Measurements from ENCODE around the gene ARHGAP22. TPM values are rescaled to one million over a fixed set of nuclear protein-coding genes. Genes with fewer than 3 reads are reported as not detected.

The ARHGAP22 gene
- total and polyA plus RNA-seq, 4 donors, result 0.23 to 2.3 (median 0.54) TPM

DNA sequence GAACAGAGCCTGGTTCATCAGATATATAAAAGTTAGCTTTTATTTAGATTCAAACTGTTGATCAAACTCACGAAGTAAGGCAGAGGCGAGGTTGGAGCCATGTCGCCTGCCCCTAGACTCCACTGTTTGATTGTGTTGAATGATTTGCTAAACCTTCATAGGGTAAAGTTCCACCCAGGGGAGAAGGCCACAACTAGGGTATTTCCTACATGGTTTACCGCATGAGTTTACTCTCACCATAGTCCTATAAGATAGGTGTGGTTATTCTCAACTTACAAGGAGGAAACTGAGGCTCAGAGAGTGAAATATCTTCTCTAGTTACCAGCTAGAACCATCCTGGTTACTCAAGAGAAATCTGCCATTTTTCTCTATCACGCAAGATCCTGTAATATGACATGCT lies 31.8 kb downstream of the ARHGAP22 start:
- Histone ChIP-seq H3K4me1 (ENCODE audit: control insufficient read depth in 4 of 4, insufficient read depth in 4 of 4, low read length in 3 of 4) (no peaks in the 10 kb centered on the region), H3K9ac (ENCODE audit: low read depth in 1 of 2, low read length in 2 of 2) (no peak overlapping the region), H3K27ac (ENCODE audit: low read depth in 1 of 2, low read length in 2 of 2) (no peak overlapping the region), H3K36me3 (ENCODE audit: control insufficient read depth in 4 of 4, insufficient read depth in 3 of 4, low read depth in 1 of 4, low read length in 3 of 4) (no peaks in the 10 kb centered on the region), H3K4me3 (ENCODE audit: low read depth in 1 of 3, low read length in 3 of 3) (no peak overlapping the region), H3K27me3 (ENCODE audit: control insufficient read depth in 4 of 4, insufficient read depth in 4 of 4, low read length in 3 of 4) (no peaks in the 10 kb centered on the region), H3K9me3 (ENCODE audit: control insufficient read depth in 4 of 4, low read length in 3 of 4) (no peaks in the 10 kb centered on the region)
- no peak for TF ChIP-seq JUND (IDR thresholded peaks at IDR 0.05)
- no peak for TF ChIP-seq NR2F2 (IDR thresholded peaks at IDR 0.05)
- TF ChIP-seq FOXA1 (IDR thresholded peaks at IDR 0.05), result no peak
- TF ChIP-seq, protein P1, sequence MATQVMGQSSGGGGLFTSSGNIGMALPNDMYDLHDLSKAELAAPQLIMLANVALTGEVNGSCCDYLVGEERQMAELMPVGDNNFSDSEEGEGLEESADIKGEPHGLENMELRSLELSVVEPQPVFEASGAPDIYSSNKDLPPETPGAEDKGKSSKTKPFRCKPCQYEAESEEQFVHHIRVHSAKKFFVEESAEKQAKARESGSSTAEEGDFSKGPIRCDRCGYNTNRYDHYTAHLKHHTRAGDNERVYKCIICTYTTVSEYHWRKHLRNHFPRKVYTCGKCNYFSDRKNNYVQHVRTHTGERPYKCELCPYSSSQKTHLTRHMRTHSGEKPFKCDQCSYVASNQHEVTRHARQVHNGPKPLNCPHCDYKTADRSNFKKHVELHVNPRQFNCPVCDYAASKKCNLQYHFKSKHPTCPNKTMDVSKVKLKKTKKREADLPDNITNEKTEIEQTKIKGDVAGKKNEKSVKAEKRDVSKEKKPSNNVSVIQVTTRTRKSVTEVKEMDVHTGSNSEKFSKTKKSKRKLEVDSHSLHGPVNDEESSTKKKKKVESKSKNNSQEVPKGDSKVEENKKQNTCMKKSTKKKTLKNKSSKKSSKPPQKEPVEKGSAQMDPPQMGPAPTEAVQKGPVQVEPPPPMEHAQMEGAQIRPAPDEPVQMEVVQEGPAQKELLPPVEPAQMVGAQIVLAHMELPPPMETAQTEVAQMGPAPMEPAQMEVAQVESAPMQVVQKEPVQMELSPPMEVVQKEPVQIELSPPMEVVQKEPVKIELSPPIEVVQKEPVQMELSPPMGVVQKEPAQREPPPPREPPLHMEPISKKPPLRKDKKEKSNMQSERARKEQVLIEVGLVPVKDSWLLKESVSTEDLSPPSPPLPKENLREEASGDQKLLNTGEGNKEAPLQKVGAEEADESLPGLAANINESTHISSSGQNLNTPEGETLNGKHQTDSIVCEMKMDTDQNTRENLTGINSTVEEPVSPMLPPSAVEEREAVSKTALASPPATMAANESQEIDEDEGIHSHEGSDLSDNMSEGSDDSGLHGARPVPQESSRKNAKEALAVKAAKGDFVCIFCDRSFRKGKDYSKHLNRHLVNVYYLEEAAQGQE (IDR thresholded peaks at IDR 0.05), result no peak
- TF ChIP-seq FOXA2 (IDR thresholded peaks at IDR 0.05), result no peak
- TF ChIP-seq TAF1 (conservative IDR thresholded peaks at IDR 0.05), result no peak
- TF ChIP-seq HNF4A (conservative IDR thresholded peaks at IDR 0.05), result no peak
- TF ChIP-seq, protein P2, sequence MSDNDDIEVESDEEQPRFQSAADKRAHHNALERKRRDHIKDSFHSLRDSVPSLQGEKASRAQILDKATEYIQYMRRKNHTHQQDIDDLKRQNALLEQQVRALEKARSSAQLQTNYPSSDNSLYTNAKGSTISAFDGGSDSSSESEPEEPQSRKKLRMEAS (IDR thresholded peaks at IDR 0.05), result no peak
- no peak for TF ChIP-seq SP1 (IDR thresholded peaks at IDR 0.05)
- TF ChIP-seq YY1 (IDR thresholded peaks at IDR 0.05), result no peak
- TF ChIP-seq EGR1 (IDR thresholded peaks at IDR 0.05; ENCODE audit: low read depth in 2 of 2), result no peak
- TF ChIP-seq HNF4G (IDR thresholded peaks at IDR 0.05), result no peak
- no peak for TF ChIP-seq RAD21 (IDR thresholded peaks at IDR 0.05)
- WGBS, result 95% methylated on average over 5 of the region's 5 CpGs
- DNase-seq (ENCODE audit: low spot score), result no peak

DNA sequence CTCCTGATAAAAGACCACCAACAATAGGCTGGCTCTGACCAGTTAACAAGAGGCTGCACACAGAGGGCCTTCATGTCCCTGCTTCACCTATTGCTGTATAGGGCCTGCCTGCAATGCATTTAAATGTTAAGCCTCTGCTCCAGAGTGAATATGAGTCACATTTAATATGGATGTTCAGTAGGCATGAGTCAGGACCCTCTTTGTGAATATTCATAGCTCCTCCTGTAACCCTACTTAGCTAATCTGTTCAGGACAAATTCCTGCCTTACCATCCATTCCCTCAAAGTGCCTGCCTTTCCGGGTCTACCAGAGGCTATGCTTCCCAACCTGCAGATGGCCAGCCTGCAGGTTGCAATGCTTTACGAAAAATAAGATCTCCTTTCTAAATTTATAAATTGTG lies 32.5 kb downstream of the ARHGAP22 start:
- no peak for DNase-seq (ENCODE audit: low spot score)
- TF ChIP-seq RXRA (IDR thresholded peaks at IDR 0.05) (no peak), NR2F2 (IDR thresholded peaks at IDR 0.05) (no peak), SP1 (IDR thresholded peaks at IDR 0.05) (no peak), HNF4A (conservative IDR thresholded peaks at IDR 0.05) (no peak), TAF1 (conservative IDR thresholded peaks at IDR 0.05) (no peak)
- H3K36me3 ChIP-seq (ENCODE audit: control insufficient read depth in 4 of 4, insufficient read depth in 3 of 4, low read depth in 1 of 4, low read length in 3 of 4), result no peaks in the 10 kb centered on the region
- no peak overlapping the region for H3K9ac ChIP-seq (ENCODE audit: low read depth in 1 of 2, low read length in 2 of 2)
- 92% methylated on average over 2 of the region's 2 CpGs for WGBS
- H3K9me3 ChIP-seq (ENCODE audit: control insufficient read depth in 4 of 4, low read length in 3 of 4), result no peaks in the 10 kb centered on the region
- H3K4me1 ChIP-seq (ENCODE audit: control insufficient read depth in 4 of 4, insufficient read depth in 4 of 4, low read length in 3 of 4), result no peaks in the 10 kb centered on the region
- no peak overlapping the region for H3K4me3 ChIP-seq (ENCODE audit: low read depth in 1 of 3, low read length in 3 of 3)
- no peak overlapping the region for H3K27ac ChIP-seq (ENCODE audit: low read depth in 1 of 2, low read length in 2 of 2)
- no peaks in the 10 kb centered on the region for H3K27me3 ChIP-seq (ENCODE audit: control insufficient read depth in 4 of 4, insufficient read depth in 4 of 4, low read length in 3 of 4)

DNA sequence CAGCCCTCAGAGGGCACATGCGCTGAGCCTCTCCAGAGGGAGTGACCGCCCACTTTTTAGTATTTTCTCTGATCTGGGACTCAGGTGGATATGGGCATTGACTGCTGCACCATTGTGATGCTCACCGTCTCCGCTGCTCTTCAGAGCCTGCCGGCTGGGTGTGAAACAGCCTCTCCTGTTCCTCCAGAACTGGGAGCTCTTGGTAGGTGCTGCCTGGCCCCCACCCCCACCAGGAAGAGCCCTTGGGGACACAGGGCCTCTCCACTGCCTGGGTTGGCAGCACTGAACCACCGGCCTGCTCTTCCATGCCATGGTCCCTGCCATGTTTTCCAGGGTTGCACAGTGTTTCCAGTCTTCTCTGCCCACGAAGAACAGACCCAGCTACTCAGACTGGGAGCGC lies 36.3 kb downstream of the ARHGAP22 start:
- no peak for DNase-seq (ENCODE audit: low spot score)
- Histone ChIP-seq H3K36me3 (ENCODE audit: control insufficient read depth in 4 of 4, insufficient read depth in 3 of 4, low read depth in 1 of 4, low read length in 3 of 4) (no peaks in the 10 kb centered on the region), H3K27ac (ENCODE audit: low read depth in 1 of 2, low read length in 2 of 2) (no peak overlapping the region), H3K4me1 (ENCODE audit: control insufficient read depth in 4 of 4, insufficient read depth in 4 of 4, low read length in 3 of 4) (no peaks in the 10 kb centered on the region), H3K9me3 (ENCODE audit: control insufficient read depth in 4 of 4, low read length in 3 of 4) (no peaks in the 10 kb centered on the region), H3K9ac (ENCODE audit: low read depth in 1 of 2, low read length in 2 of 2) (no peak overlapping the region), H3K27me3 (ENCODE audit: control insufficient read depth in 4 of 4, insufficient read depth in 4 of 4, low read length in 3 of 4) (no peaks in the 10 kb centered on the region), H3K4me3 (ENCODE audit: low read depth in 1 of 3, low read length in 3 of 3) (no peak overlapping the region)
- 94% methylated on average over 8 of the region's 8 CpGs for WGBS
- TF ChIP-seq GABPA (IDR thresholded peaks at IDR 0.05 in 1 of 2, conservative IDR thresholded peaks at IDR 0.05 in 1 of 2) (no peak), FOXA2 (IDR thresholded peaks at IDR 0.05) (no peak), JUND (IDR thresholded peaks at IDR 0.05) (no peak), RXRA (IDR thresholded peaks at IDR 0.05) (no peak), EGR1 (IDR thresholded peaks at IDR 0.05; ENCODE audit: low read depth in 2 of 2) (no peak), SP1 (IDR thresholded peaks at IDR 0.05) (no peak)
- TF ChIP-seq, protein P1 (IDR thresholded peaks at IDR 0.05), result no peak
- TF ChIP-seq, protein P2 (IDR thresholded peaks at IDR 0.05), result no peak
